ENCODE results near the gene FYCO1. TPM values are rescaled to one million over a fixed set of nuclear protein-coding genes. Genes with fewer than 3 reads are reported as not detected.

FYCO1 gene
- total and polyA plus RNA-seq, 2 of the 8 experiments (the other 6 are each of a cell fraction or from before 2014, with no cell fraction given), result 4.8 to 10.8 TPM

- no peak for TF ChIP-seq CTCF (IDR thresholded peaks at IDR 0.05; ENCODE audit: control extremely low read depth in 1 of 3, insufficient read depth in 1 of 3, low read depth in 1 of 3, low read length in 3 of 3)
- TF ChIP-seq ZNF274 (IDR thresholded peaks at IDR 0.05; ENCODE audit: borderline replicate concordance, extremely low read depth, low read length), result no peak
- no peak for TF ChIP-seq POU5F1 (IDR thresholded peaks at IDR 0.05; ENCODE audit: low read depth, low read length)
- TF ChIP-seq JUND (IDR thresholded peaks at IDR 0.05; ENCODE audit: low read length), result no peak
- TF ChIP-seq MAFK (IDR thresholded peaks at IDR 0.05; ENCODE audit: low read depth, low read length), result no peak
- no peak for TF ChIP-seq RXRA (IDR thresholded peaks at IDR 0.05; ENCODE audit: insufficient read depth, low read depth, low read length)
- no peak for TF ChIP-seq CBX8 (IDR thresholded peaks at IDR 0.05; ENCODE audit: borderline replicate concordance, low read depth, low read length)
Observed at GRCh38 chr3:45931496-45931895, 64.1 kb downstream of the FYCO1 start (continued).
